HL-60/S4 treated with retinoic acid at 250 ng/mL for 4 days and 3 days (cell line): ENCODE results near the gene SMPDL3B.
"Not testable (repeated sequence)": the region's sequence is repeated elsewhere in the genome, so short reads cannot be mapped to it uniquely, and the experiment has no call there.

Experiments
- in situ Hi-C: fragments of 300-500 bp; cut with MboI; formaldehyde crosslinking; loops from 2 replicates; pipeline ENCODE4 v1.7.0; 2022; ENCODE audit warnings: low sequenced_read_pairs

SMPDL3B gene

DNA sequence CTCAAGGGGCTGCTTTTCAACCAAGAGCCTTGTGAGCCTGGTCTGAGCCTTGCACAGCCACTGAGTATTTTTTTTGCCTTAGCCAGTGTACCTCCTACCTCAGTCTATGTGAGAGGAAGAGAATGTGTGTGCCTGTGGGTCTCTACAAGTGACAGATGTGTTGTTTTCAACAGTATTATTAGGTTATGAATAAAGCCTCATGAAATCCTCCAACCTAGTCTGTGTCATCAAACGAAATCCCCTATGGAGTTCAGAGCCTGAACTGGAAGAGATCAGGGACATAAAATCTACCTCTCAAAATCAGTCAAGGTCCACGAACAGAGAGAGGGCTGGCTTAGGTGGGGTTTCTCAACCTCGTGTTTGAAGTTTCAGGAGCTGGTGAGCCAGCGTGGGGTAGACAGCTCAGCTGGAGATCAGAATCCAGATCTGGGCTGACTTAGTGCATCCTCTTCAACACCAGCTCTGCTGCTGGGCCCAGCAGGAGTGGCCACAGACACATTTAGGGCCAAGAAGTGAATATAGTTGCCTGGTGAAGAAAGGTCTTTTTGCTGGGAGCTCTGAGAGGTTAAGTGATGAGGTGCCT is 33.2 kb downstream of the SMPDL3B start:
- in situ Hi-C loops, result no loop called here

DNA sequence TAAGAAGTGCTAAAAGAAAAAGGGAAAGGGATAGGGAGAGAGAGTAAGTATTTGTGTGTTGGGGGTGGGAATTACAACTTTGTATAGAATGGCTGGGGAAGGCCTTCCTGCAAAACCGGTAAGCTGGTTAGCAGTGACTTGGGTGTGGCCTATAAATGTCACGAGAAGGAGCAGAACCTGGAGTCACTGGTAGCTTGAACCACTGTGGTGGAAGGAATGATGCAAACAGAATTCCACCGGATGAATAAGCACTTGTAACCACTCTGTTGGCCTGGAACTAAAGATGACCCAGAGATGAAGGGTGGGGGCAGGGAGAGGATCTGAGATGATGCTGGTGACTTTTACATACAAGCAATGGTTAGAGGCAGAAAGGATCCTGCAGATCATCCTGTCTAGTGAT is 33.9 kb downstream of the SMPDL3B start:
- in situ Hi-C loops, result no loop called here

DNA sequence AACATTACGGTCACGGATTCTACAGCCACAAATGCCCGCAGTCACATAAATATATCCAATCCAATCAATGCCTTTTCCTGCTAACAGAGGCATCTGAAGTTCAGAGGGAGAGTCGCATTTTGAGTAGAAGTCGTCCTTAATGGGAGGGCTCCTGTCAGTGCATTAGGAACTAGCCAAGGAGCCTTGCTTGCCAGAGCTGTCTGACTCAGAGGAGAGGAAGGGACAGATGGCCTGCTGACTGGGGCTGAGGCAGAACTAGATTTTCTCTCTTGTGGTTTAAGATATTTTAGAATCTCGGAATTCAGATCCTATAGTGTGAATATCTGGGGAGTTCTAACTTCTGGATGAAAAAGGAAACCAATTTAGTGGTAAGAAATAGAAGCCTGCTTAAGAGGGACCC is 35.6 kb downstream of the SMPDL3B start:
- in situ Hi-C loops, result no loop called here

DNA sequence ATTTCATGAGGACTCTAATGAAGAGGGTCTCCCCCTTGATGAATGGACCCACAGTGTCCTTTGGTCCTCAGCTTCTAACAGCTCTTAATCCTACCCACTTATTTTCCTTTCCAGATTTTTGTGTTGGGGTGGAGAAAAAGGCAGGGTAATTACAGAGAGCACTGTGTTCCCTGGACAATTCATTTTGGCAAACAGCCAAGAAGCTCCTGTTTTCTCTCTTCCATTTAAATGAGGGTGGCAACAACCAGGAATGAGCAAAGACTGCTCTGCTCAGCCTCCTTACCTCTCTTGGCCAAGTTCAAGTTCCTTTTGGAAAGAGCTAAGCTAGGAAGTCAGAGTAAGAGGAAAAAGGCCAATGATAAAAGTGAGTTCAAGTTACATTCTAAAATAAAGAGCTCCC is 36.9 kb downstream of the SMPDL3B start:
- in situ Hi-C loops, result no loop called here

DNA sequence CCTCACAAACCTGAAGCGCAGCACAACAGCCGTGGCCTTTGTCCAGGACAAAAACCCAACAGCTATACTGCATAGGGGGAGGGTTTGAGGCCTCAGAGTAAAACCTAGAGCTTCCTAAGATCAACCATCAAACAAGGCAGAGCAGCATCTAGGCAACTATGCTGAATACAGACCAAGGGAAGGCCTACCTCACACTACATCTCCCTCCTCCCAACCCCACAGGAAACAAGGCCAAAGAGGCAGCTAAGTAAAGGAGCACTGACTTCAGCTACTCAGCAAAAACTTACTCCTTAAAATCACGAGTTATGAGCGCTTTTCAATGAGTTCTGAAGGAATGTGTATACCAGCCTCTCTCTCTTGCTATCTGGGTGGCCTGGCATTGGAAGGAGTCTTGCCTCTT is 37.3 kb downstream of the SMPDL3B start:
- in situ Hi-C loops, result no loop called here

DNA sequence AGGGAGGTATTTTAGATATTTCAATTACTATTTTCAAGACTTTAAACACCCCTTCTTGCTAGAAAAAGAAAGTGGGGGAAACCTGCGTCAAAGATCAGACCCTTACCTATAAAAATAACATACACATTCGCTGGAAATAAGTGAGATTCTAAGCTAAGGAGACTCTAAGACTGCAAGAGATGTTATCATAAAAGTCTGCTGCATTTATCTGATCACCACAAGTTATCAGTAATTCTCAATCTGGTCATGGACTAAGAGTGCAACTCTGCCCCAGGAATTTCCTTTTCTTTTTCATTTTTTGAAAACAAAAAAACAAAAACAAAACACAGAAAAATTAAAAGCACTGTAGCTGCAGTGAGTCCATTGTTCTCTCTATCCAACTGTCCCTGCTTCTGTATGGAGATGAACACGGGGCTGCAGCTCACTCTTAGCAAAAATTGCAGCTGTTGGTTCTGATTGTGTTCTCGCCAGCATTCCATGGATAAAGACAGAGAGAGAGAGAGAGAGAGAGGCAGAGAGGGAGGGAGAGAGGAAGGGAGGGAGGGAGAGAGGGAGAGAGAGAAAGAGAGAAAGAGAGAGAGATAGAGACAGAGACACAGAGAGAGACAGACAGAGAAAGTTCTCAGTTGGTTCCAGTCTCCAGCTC is 39.1 kb downstream of the SMPDL3B start:
- in situ Hi-C loops, result no loop called here

DNA sequence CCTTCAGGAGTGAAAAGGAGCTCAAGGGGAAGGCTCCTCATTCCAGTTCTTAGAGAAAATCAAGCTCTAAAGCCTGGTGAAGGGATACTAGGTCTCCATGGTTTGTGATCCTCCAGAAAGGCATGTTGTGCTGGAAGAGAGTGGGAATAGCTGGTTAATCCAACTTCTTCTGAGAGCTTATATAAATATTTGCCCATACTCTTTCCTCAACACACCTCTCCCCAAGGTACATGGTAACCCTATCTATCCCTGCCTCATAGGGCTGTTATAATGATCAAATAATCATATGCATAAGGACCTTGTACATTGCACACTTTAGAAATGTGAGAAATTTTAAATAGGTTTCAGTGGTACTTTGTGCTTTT is 39.6 kb downstream of the SMPDL3B start:
- in situ Hi-C loops, result no loop called here

DNA sequence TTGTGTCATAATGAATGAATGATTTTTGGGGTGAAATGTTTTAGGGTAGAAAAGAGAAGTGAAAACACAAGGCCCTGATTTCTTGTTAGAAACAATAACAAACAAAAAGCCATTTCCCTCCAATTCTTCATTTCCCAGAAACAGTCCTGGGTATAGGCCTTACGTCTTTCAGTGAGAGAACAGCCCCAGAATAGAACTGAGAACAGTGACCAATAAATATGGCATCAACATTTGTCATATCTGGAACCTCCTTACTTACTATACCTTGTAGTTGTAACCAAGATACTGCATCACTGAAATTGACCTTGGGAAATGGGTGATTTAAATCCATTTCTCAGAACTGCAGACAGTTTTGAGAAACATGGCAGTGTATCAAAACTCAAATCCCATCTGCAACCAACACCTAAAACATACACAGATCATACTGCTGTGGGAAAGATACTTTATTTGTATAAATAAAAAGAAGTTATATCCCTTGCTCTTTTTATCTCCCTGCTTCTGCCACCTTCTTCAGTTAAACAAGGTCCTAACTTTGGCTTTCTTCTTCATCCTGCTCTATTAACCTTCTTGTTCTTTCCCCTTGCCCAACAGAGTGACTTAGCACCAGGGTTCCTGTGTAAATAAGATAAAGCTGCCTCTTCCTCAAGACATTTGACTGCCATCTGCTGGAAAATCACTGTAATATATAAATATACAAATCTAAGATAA is 44.5 kb downstream of the SMPDL3B start:
- in situ Hi-C loops, result no loop called here

DNA sequence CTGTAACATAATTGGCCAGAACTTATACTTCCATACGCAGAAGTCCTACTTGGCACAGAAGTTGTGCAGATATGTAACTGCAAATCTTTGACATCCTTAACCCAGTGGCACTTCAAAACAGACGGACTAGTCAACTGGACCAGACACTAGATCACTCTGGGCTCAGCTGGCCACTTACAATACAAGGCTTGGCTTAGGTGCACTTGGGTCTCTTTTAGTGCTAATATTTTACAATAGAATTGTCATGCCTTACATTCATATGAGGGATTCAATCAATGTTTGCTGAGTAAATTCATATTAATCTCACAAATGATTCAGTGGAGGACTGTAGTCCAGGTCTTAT is 45.0 kb downstream of the SMPDL3B start:
- in situ Hi-C loops, result no loop called here

DNA sequence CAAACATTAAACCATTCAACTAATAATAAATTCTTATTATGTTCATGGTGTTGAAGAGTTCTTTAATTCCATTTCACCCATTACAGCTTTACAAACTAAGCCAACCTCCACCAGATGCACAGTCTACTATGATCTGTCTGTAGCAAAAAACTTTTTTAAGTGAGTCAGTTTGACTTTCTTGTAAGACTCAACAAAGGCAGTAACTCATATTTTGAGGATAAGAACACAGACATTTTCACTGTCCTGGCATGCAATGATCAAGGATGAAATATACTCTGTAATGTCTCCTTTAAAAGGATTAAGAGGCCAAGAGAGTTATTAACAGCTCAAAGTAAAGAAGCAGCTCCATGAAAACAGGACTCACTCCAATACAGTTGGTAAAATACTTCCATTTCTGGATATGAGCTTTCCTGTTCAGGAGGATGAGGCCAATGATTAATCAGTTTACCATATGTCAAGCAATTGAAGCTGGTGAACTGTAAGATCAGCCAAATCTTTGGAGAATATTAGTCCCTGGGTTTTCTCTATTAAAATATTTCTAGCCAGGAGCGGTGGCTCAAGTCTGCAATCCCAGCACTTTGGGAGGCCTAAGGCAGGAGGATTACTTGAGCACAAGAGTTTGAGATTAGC is 45.5 kb downstream of the SMPDL3B start:
- in situ Hi-C loops, result no loop called here

DNA sequence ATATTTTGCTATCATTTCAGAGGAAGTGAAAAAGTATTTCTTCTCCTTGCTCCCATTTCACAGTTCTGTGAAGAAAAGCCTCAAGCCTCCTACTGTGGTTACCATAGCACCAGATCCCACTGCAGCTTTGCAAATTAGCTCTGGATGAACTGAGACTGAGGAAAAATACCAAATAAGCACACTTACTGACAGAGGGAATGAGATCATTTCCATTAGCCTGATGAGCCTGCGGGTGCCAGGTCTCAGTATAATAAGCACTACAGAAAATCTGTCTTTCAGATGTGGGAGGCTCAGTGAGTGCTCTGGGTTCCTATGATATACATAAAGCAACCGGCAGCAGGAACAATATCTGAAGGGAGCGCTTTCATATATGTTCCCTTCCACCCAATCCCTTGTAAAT is 46.3 kb downstream of the SMPDL3B start:
- in situ Hi-C loops, result no loop called here

DNA sequence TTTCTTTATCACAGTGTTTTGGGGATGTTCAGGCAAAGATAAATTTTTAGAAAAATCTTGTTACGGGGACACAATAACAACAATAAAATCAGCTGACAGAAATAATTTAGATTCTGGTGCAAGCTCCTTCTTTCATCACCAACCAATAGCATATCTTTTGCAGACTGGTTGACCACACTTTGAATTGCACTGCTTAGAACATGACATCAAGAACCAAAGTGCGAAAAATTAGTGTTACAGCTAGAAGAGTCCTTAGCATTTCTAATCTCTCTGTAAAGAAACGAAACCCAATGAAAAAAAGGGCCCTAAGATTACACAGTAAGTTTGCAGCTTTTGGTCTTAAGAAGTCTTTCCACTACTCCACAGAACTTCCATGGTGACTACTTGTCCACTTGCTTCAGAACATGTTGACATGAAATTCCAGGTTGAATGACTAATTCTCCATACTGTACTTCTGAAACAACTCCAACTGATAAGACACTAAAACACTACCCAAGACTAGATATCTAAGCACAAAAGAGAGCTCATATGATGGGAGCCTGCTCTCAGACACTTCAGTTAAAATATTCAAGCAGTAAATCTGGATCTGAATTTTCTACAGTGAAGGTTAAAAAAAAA is 56.2 kb downstream of the SMPDL3B start:
- in situ Hi-C loops, result no loop called here

DNA sequence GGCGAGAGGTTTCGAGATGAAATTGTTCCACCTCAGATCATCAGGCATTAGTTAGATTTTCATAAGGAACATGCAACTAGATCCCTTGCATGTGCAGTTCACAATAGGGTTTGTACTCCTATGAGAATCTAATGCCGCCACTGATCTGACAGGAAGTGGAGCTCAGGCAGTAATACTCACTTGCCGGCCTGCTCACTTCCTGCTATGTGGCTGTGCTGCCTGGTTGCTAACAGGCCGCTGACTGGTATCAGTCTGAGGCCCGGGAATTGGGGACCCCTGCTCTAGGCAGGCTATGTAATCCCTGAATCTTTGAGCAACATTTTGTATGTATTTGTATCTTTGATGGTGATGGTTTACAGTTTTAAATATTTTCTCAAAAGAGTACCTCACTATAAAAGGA is 57.5 kb downstream of the SMPDL3B start:
- in situ Hi-C loops, result no loop called here

DNA sequence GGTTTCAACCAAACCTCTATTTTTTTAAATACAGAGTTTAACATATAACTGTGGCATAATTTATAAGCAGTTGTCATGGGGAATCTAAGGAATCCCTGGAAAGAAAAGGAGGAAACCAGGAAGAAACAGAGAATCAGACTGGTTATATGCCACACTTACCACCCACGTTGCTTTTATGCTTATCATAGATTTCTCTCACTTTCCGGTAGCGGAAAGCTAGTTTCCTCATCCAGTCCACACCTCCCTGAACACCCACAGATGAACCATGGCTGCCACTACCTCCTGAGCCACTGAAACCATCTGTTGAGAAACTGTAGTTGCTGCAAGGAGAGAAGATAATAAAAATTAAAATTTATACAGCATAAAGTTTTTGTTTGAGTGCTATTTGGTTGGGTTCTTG is 58.4 kb downstream of the SMPDL3B start:
- in situ Hi-C loops, result no loop called here

DNA sequence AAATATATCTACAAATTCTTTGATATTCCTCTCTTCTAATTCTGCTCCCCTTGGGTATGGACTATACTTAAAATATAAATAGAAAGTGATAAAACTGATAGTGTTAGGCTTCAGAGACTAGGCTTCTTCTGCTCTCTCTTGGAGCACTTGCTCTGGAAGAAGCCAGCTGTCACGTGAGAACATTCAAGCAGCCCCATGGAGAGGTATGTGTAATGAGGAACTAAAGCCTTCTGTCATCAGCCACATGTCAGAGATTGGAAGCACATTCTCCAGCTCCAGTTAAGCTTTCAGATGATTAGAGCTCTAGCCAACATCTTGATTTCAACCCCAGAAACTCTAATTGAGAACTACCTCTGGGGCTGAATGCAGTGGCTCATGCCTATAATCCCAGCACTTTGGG is 59.3 kb downstream of the SMPDL3B start:
- in situ Hi-C loops, result no loop called here

DNA sequence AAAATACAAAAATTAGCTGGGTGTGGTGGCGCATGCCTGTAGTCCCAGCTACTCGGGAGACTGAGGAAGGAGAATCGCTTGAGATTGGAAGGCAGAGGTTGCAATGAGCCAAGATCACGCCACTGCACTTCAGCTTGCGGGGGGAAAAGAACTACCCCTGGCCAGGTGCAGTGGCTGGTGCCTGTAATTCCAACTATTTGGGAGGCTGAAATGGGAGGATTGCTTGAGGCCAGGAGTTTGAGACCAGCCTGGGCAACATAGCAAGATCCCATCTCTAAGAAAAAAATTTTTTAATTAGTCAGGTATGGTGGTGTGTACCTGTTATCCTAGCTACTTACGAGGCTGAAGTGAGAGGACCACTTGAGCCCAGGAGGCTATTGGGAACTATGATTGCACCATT is 59.7 kb downstream of the SMPDL3B start:
- in situ Hi-C loops, result not testable (repeated sequence)

DNA sequence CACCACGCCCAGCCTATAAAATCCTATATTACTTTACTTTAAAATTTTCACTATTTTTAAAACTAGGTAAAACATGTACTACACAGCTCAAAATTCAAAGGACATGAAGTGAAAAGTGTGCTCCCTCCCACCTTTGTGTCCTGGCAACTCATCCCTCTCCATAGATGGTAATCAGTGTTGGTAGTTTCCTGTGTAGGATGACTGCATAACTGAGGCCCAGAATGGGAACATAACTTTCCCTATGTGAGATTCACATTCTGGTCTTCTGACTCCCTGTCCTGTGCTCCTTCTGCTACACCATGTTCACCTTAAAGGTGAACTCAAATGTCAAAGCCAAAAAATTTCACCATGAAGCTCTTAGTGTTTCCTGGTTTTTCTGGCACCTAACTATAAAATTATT is 64.3 kb downstream of the SMPDL3B start:
- in situ Hi-C loops, result no loop called here

DNA sequence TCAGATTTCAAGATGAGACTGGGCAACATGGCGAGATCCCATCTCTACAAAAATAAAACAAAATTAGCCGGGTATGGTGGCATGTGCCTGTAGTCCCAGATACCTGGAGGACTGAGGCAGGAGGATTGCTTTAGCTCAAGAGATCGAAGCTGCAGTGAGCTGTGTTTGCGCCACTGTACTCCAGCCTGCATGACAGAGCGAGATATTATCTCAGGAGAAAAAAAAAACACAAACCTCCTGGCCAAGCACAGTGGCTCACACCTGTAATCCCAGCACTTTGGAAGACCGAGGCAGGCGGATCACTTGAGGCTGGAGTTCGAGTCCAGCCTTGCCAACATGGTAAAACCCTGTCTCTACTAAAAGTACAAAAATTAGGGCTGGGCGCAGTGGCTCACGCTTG is 67.8 kb downstream of the SMPDL3B start:
- in situ Hi-C loops, result no loop called here

DNA sequence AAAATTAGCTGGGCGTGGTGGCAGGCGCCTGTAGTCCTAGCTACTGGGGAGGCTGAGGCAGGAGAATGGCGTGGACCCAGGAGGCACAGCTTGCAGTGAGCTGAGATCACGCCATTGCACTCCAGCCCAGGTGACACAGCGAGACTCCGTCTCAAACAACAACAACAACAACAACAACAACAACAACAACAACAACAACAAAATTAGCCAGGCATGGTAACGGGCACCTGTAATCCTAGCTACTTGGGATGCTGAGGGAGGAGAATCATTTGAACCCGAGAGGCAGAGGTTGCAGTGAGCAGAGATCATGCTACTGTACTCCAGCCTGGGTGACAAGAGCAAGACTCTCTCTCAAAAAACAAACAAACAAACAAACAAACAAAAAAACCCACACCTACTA is 68.3 kb downstream of the SMPDL3B start:
- in situ Hi-C loops, result not testable (repeated sequence)
